A549 (cell line): Measurements from ENCODE around the gene ZIM2. TPM values are rescaled to one million over a fixed set of nuclear protein-coding genes. Genes with fewer than 3 reads are reported as not detected.

Experiments
- ATAC-seq, 2 experiments: fragments of 200-7000 bp in 1 of 2; fragments of >200 bp in 1 of 2; cut with Nextera tagmentation in 1 of 2; cut with Tn5 transposase in 1 of 2; 3 replicates each; pipeline versions ENCODE4 v1.8.0 to v1.9.1; 2018 to 2020; ENCODE audit warnings: mild to moderate bottlenecking in 1 of 2, moderate library complexity in 1 of 2
- CTCF ChIA-PET: fragments of 300-600 bp; sonication (Branson Sonifier 250); formaldehyde crosslinking; extraction: SDS; loops from one replicate; lab custom pipeline; 2021; ENCODE audit warnings: antibody characterized with exemption, inconsistent platforms; lab: Yijun Ruan, JAX
- POLR2A ChIA-PET: fragments of 350-600 bp; formaldehyde crosslinking; extraction: SDS; loops from one replicate; lab custom pipeline; 2021; ENCODE audit warnings: antibody characterized with exemption, inconsistent platforms; lab: Yijun Ruan, JAX
- DNase-seq, 2 experiments: peaks; one replicate each; pipeline versions ENCODE4 v3.0.0 to v3.0.0-alpha.2; 2011 to 2016; ENCODE audit warnings: low read depth in 1 of 2, low spot score in 1 of 2
- FAIRE-seq: peaks from 2 replicates; lab custom pipeline; 2011; peaks lifted over from hg19 to GRCh38; lab: Jason Lieb, UNC
- H3K27ac ChIP-seq, 2 experiments: fragments of >200 bp; sonication (Bioruptor Twin); formaldehyde crosslinking; 3 replicates each; pipeline ENCODE4 v1.5.1; 2016 to 2017
- H3K4me1 ChIP-seq: fragments of >200 bp; sonication (Bioruptor Twin); formaldehyde crosslinking; 3 replicates; pipeline ENCODE4 v1.6.1; 2016
- H3K4me2 ChIP-seq: fragments of >200 bp; sonication (Bioruptor Twin); formaldehyde crosslinking; 3 replicates; pipeline ENCODE4 v1.6.1; 2016
- H3K4me3 ChIP-seq: fragments of >200 bp; sonication (Bioruptor Twin); formaldehyde crosslinking; 3 replicates; pipeline ENCODE4 v1.5.1; 2016
- H3K9me3 ChIP-seq: fragments of >200 bp; sonication (Bioruptor Twin); formaldehyde crosslinking; 3 replicates; pipeline ENCODE4 v1.6.1; 2016
- BCL3 ChIP-seq: fragments of >200 bp; sonication (Bioruptor Twin); formaldehyde crosslinking; IDR thresholded peaks from 3 replicates; pipeline ENCODE4 v1.6.1; 2016
- CEBPB ChIP-seq, 2 experiments: fragments of >200 bp in 1 of 2; sonication (Bioruptor Twin) in 1 of 2; formaldehyde crosslinking in 1 of 2; IDR thresholded peaks; 2 replicates each; pipeline ENCODE4 v1.6.1; 2012 to 2016
- EHMT2 ChIP-seq: fragments of 200-600 bp; sonication (generic); IDR thresholded peaks from 2 replicates; pipeline ENCODE4 v1.6.1; 2016; ENCODE audit warnings: antibody characterized with exemption, low read depth, mild to moderate bottlenecking, moderate library complexity
- EP300 ChIP-seq, 2 experiments: fragments of >200 bp; sonication (Bioruptor Twin); formaldehyde crosslinking; IDR thresholded peaks; 2 replicates in 1 of 2; 3 replicates in 1 of 2; pipeline ENCODE4 v1.6.1; 2016 to 2017
- ESRRA ChIP-seq: fragments of 150-350 bp; IDR thresholded peaks from 2 replicates; pipeline ENCODE4 v1.6.1; 2014; ENCODE audit warnings: mild to moderate bottlenecking, low read length, borderline replicate concordance
- FOSB ChIP-seq: fragments of 250-450 bp; sonication (Bioruptor Pico); IDR thresholded peaks from 2 replicates; pipeline ENCODE4 v1.5.0; 2020; ENCODE audit warnings: mild to moderate bottlenecking, moderate library complexity
- HEYL ChIP-seq: fragments of 250-450 bp; sonication (Bioruptor Pico); IDR thresholded peaks from 2 replicates; pipeline ENCODE4 v1.8.0; 2021; ENCODE audit warnings: mild to moderate bottlenecking, moderate library complexity
- HOXA7 ChIP-seq: fragments of 250-450 bp; sonication (Bioruptor Pico); IDR thresholded peaks from 2 replicates; pipeline ENCODE4 v1.5.0; 2020; ENCODE audit warnings: mild to moderate bottlenecking, moderate library complexity
- HOXB5 ChIP-seq: fragments of 250-450 bp; sonication (Bioruptor Pico); IDR thresholded peaks from 2 replicates; pipeline ENCODE4 v1.5.0; 2020; ENCODE audit warnings: mild to moderate bottlenecking, moderate library complexity
- MAFK ChIP-seq: fragments of 450-650 bp; IDR thresholded peaks from 2 replicates; pipeline ENCODE4 v1.6.1; 2014; ENCODE audit not compliant: partially characterized antibody
- PHF8 ChIP-seq: fragments of 200-600 bp; sonication (generic); IDR thresholded peaks from 2 replicates; pipeline ENCODE4 v1.6.1; 2016; ENCODE audit warnings: low read depth, mild to moderate bottlenecking, antibody characterized with exemption, moderate library complexity, borderline replicate concordance
- POLR2AphosphoS2 ChIP-seq: conservative IDR thresholded peaks from 2 replicates; pipeline ENCODE4 v1.6.1; 2012; ENCODE audit warnings: low read length, improper control_type of control experiment, inconsistent platforms
- RFX5 ChIP-seq: fragments of 450-650 bp; IDR thresholded peaks from 2 replicates; pipeline ENCODE4 v1.7.1; 2014; ENCODE audit warnings: antibody characterized with exemption, mild to moderate bottlenecking, moderate library complexity
- RNF2 ChIP-seq: fragments of 200-600 bp; sonication (generic); IDR thresholded peaks from 2 replicates; pipeline ENCODE4 v1.6.1; 2016; ENCODE audit warnings: low read depth, mild to moderate bottlenecking, antibody characterized with exemption, moderate library complexity, borderline replicate concordance
- ZC3H11A ChIP-seq: fragments of 450-650 bp; IDR thresholded peaks from 2 replicates; pipeline ENCODE4 v1.6.1; 2014; ENCODE audit warnings: antibody characterized with exemption, mild to moderate bottlenecking
- ZFP36 ChIP-seq: fragments of 450-650 bp; IDR thresholded peaks from 2 replicates; pipeline ENCODE4 v1.6.1; 2014; ENCODE audit warnings: borderline replicate concordance; ENCODE audit not compliant: partially characterized antibody
- WGBS: methylation state at CpG from one replicate; pipeline ENCODE4 v1.1.6; 2017; ENCODE audit errors: missing lambda C conversion rate; 5-methylcytosine and 5-hydroxymethylcytosine counted together
- polyA plus RNA-seq, 4 experiments: library from polyadenylated mRNA; depleted of rRNA in 3 of 4; stranded (reverse); fragments of >200 nt; fragmentation: RNase III in 1 of 4; extraction: RNeasy Plus Mini Kit Qiagen cat#74134 plus additional on column Dnase treatment in 1 of 4; gene quantifications; 2 replicates in 3 of 4; 3 replicates in 1 of 4; pipeline ENCODE4 v1.2.3, GENCODE V29; 2011 to 2017
- TF ChIP-seq, protein P1 (sequence below): IDR thresholded peaks from 2 replicates; pipeline ENCODE4 v1.6.1; 2012; ENCODE audit warnings: low read depth, borderline replicate concordance
- TF ChIP-seq, protein P2 (sequence below): fragments of >200 bp; sonication (Bioruptor Twin); formaldehyde crosslinking; IDR thresholded peaks from 2 replicates; pipeline ENCODE4 v1.6.1; 2016
- TF ChIP-seq, protein P3 (sequence below): fragments of 200-600 bp; sonication (generic); IDR thresholded peaks from 2 replicates; pipeline ENCODE4 v1.6.1; 2016; ENCODE audit warnings: antibody characterized with exemption, mild to moderate bottlenecking, moderate library complexity

ZIM2 gene
- polyA plus RNA-seq, 2 of the 4 experiments (the other 2 are of a cell fraction) = not detected

DNA sequence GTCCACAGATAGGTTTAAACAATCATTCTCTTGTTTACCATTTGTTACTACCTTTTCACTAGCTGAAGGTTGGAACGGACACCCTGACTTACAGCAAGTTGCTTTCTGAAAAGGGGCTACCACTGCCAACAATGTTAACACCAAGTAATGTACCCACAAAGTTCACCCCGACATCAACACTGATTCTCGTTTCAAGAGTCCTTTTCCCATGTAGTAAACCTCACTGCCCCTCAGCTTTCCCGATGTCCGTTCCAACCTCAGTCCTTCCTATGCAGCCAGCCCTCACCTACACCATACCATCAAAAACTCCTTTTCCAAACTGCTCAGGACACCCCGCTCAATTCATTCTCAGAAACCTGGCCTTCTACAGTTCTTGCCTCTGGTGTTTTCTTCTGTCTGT is 29.0 kb downstream of the ZIM2 start:
- no peak overlapping the region for H3K4me2 ChIP-seq
- no peak for TF ChIP-seq RNF2
- no peak for TF ChIP-seq EP300 (IDR thresholded peaks at IDR 0.05)
- TF ChIP-seq POLR2AphosphoS2 = no peak
- no peak for TF ChIP-seq FOSB
- TF ChIP-seq, protein P1, sequence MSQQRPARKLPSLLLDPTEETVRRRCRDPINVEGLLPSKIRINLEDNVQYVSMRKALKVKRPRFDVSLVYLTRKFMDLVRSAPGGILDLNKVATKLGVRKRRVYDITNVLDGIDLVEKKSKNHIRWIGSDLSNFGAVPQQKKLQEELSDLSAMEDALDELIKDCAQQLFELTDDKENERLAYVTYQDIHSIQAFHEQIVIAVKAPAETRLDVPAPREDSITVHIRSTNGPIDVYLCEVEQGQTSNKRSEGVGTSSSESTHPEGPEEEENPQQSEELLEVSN = no peak
- no peak for TF ChIP-seq ESRRA
- no peak for TF ChIP-seq BCL3
- no peak for TF ChIP-seq HOXB5 (CRISPR knock-in tag)
- TF ChIP-seq, protein P2, sequence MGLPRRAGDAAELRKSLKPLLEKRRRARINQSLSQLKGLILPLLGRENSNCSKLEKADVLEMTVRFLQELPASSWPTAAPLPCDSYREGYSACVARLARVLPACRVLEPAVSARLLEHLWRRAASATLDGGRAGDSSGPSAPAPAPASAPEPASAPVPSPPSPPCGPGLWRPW = no peak
- no peak for TF ChIP-seq ZC3H11A
- TF ChIP-seq EHMT2 = no peak
- TF ChIP-seq, protein P3, sequence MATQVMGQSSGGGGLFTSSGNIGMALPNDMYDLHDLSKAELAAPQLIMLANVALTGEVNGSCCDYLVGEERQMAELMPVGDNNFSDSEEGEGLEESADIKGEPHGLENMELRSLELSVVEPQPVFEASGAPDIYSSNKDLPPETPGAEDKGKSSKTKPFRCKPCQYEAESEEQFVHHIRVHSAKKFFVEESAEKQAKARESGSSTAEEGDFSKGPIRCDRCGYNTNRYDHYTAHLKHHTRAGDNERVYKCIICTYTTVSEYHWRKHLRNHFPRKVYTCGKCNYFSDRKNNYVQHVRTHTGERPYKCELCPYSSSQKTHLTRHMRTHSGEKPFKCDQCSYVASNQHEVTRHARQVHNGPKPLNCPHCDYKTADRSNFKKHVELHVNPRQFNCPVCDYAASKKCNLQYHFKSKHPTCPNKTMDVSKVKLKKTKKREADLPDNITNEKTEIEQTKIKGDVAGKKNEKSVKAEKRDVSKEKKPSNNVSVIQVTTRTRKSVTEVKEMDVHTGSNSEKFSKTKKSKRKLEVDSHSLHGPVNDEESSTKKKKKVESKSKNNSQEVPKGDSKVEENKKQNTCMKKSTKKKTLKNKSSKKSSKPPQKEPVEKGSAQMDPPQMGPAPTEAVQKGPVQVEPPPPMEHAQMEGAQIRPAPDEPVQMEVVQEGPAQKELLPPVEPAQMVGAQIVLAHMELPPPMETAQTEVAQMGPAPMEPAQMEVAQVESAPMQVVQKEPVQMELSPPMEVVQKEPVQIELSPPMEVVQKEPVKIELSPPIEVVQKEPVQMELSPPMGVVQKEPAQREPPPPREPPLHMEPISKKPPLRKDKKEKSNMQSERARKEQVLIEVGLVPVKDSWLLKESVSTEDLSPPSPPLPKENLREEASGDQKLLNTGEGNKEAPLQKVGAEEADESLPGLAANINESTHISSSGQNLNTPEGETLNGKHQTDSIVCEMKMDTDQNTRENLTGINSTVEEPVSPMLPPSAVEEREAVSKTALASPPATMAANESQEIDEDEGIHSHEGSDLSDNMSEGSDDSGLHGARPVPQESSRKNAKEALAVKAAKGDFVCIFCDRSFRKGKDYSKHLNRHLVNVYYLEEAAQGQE = no peak
- TF ChIP-seq, all 56 proteins: peak for 0
- Histone ChIP-seq H3K9me3 (peaks cover 43% of the 10 kb centered on the region), H3K4me1 (no peaks in the 10 kb centered on the region), H3K27ac (no peak overlapping the region), H3K4me3 (no peak overlapping the region)
- ATAC-seq (no peak), DNase-seq (no peak), FAIRE-seq (no peak)
- POLR2A ChIA-PET = no interaction called here
- CTCF ChIA-PET = no interaction called here
- 7% methylated on average over 6 of the region's 6 CpGs for WGBS

DNA sequence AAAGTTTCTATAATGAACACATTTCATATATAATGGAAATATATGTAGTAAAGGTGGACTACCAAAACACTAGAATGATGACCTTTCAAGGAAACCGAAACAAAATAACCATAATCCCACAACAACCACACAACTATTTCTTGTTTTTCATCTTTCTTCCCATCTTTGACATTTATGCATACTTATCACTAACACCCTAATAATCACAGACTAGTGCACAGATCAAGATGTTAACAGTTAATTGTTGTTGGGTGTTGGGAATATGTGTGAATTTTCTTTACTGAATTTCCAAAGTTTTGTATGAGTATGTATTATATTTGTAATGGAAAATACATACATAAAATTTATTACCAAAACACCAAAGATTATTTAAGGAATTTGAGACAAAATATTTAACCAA is 30.3 kb downstream of the ZIM2 start:
- no peak for DNase-seq
- Histone ChIP-seq H3K27ac (no peak overlapping the region), H3K9me3 (peaks cover 45% of the 10 kb centered on the region), H3K4me2 (no peak overlapping the region), H3K4me1 (no peaks in the 10 kb centered on the region), H3K4me3 (no peak overlapping the region)
- WGBS = 3% methylated on average over 1 of the region's 1 CpG
- CTCF ChIA-PET = no interaction called here
- no peak for FAIRE-seq
- no peak for ATAC-seq
- POLR2A ChIA-PET = no interaction called here
- TF ChIP-seq PHF8 (no peak), MAFK (no peak), ZC3H11A (no peak), ZFP36 (no peak), BCL3 (no peak), RFX5 (no peak), HEYL (CRISPR knock-in tag) (no peak), CEBPB (IDR thresholded peaks at IDR 0.05) (no peak), HOXA7 (no peak)
